GM21723 (cell line): ENCODE measurements around the gene LAIR2.
"Not testable (repeated sequence)": the region's sequence is repeated elsewhere in the genome, so short reads cannot be mapped to it uniquely, and the experiment has no call there.

Experiments used
- ATAC-seq: cut with Tn5 transposase; IDR thresholded peaks from one replicate; pipeline ENCODE4 v1.9.1; 2021; ENCODE audit warnings: mild to moderate bottlenecking, moderate library complexity; ENCODE audit not compliant: unreplicated experiment

LAIR2 gene

GRCh38 chr19:54492568-54492967 is 10.1 kb upstream of the LAIR2 start:
- no peak for ATAC-seq

GRCh38 chr19:54493056-54493455 is 9.6 kb upstream of the LAIR2 start:
- ATAC-seq = not testable (repeated sequence)

GRCh38 chr19:54493967-54494585 is 8.6 kb upstream of the LAIR2 start:
- no peak for ATAC-seq

GRCh38 chr19:54495284-54495683 is 7.3 kb upstream of the LAIR2 start:
- not testable (repeated sequence) for ATAC-seq

- ATAC-seq = not testable (repeated sequence)
Observed at GRCh38 chr19:54497747-54498450, 4.7 kb upstream of the LAIR2 start.

GRCh38 chr19:54498451-54498772 is 4.2 kb upstream of the LAIR2 start:
- ATAC-seq = not testable (repeated sequence)

- not testable (repeated sequence) for ATAC-seq
Observed at GRCh38 chr19:54505542-54505941, 2.9 kb downstream of the LAIR2 start.

- ATAC-seq = no peak
Observed at GRCh38 chr19:54506079-54506478, 3.4 kb downstream of the LAIR2 start.

- not testable (repeated sequence) for ATAC-seq
Observed at GRCh38 chr19:54507038-54507717, 4.5 kb downstream of the LAIR2 start.

GRCh38 chr19:54507824-54508223 is 5.2 kb downstream of the LAIR2 start:
- no peak for ATAC-seq

GRCh38 chr19:54508487-54508886 is 5.9 kb downstream of the LAIR2 start:
- not testable (repeated sequence) for ATAC-seq

GRCh38 chr19:54509200-54509940 is 6.7 kb downstream of the LAIR2 start:
- ATAC-seq = not testable (repeated sequence)

GRCh38 chr19:54515156-54515555 is 12.5 kb downstream of the LAIR2 start:
- no peak for ATAC-seq

- no peak for ATAC-seq
Observed at GRCh38 chr19:54517483-54517882, 14.9 kb downstream of the LAIR2 start.

- ATAC-seq = peak; percentile 61
Observed at GRCh38 chr19:54518844-54519243, 16.2 kb downstream of the LAIR2 start.

- ATAC-seq = no peak
Observed at GRCh38 chr19:54521022-54521859, 18.6 kb downstream of the LAIR2 start.

- no peak for ATAC-seq
Observed at GRCh38 chr19:54521860-54522513, 19.4 kb downstream of the LAIR2 start.

- ATAC-seq = no peak
Observed at GRCh38 chr19:54523403-54523802, 20.8 kb downstream of the LAIR2 start.

GRCh38 chr19:54525636-54526035 is 23.0 kb downstream of the LAIR2 start:
- ATAC-seq = no peak

GRCh38 chr19:54526972-54527371 is 24.3 kb downstream of the LAIR2 start:
- ATAC-seq = no peak
